ENCODE data around the gene C22orf42.
"Not testable (repeated sequence)": the region's sequence is repeated elsewhere in the genome, so short reads cannot be mapped to it uniquely, and the experiment has no call there.

The C22orf42 gene

GRCh38 chr22:32135958-32136357 is 23.1 kb downstream of the C22orf42 start:
- not testable (repeated sequence) for DNase-seq (ENCODE audit: low read depth, low spot score)

GRCh38 chr22:32134796-32135195 is 24.3 kb downstream of the C22orf42 start:
- not testable (repeated sequence) for DNase-seq (ENCODE audit: low read depth, low spot score)

GRCh38 chr22:32132783-32133182 is 26.3 kb downstream of the C22orf42 start:
- DNase-seq (ENCODE audit: low read depth, low spot score): no peak

GRCh38 chr22:32132126-32132525 is 27.0 kb downstream of the C22orf42 start:
- no peak for DNase-seq (ENCODE audit: low read depth, low spot score)

GRCh38 chr22:32130464-32130863 is 28.6 kb downstream of the C22orf42 start:
- DNase-seq (ENCODE audit: low read depth, low spot score): no peak

GRCh38 chr22:32127904-32128303 is 31.2 kb downstream of the C22orf42 start:
- DNase-seq (ENCODE audit: low read depth, low spot score): peak; percentile 14

- DNase-seq (ENCODE audit: low read depth, low spot score): peak; percentile 59
Observed at GRCh38 chr22:32123657-32124056, 35.4 kb downstream of the C22orf42 start.

- DNase-seq (ENCODE audit: low read depth, low spot score): no peak
Observed at GRCh38 chr22:32122899-32123298, 36.2 kb downstream of the C22orf42 start.

GRCh38 chr22:32120603-32121002 is 38.5 kb downstream of the C22orf42 start:
- no peak for DNase-seq (ENCODE audit: low read depth, low spot score)

GRCh38 chr22:32119568-32120235 is 39.4 kb downstream of the C22orf42 start:
- DNase-seq (ENCODE audit: low read depth, low spot score): no peak

- no peak for DNase-seq (ENCODE audit: low read depth, low spot score)
Observed at GRCh38 chr22:32112380-32112779, 46.7 kb downstream of the C22orf42 start.

GRCh38 chr22:32106930-32107329 is 52.2 kb downstream of the C22orf42 start:
- DNase-seq (ENCODE audit: low read depth, low spot score): peak; percentile 42

GRCh38 chr22:32103658-32104315 is 55.3 kb downstream of the C22orf42 start:
- no peak for DNase-seq (ENCODE audit: low read depth, low spot score)

- DNase-seq (ENCODE audit: low read depth, low spot score): no peak
Observed at GRCh38 chr22:32100711-32101110, 58.4 kb downstream of the C22orf42 start.

Measured in ELF-1 (cell line).